ENCODE measurements around the gene SOHLH2. TPM values are rescaled to one million over a fixed set of nuclear protein-coding genes. Genes with fewer than 3 reads are reported as not detected.

Gene SOHLH2
- total RNA-seq, 4 donors from 2014 or later, result 2.4 TPM; not detected in 3

DNA sequence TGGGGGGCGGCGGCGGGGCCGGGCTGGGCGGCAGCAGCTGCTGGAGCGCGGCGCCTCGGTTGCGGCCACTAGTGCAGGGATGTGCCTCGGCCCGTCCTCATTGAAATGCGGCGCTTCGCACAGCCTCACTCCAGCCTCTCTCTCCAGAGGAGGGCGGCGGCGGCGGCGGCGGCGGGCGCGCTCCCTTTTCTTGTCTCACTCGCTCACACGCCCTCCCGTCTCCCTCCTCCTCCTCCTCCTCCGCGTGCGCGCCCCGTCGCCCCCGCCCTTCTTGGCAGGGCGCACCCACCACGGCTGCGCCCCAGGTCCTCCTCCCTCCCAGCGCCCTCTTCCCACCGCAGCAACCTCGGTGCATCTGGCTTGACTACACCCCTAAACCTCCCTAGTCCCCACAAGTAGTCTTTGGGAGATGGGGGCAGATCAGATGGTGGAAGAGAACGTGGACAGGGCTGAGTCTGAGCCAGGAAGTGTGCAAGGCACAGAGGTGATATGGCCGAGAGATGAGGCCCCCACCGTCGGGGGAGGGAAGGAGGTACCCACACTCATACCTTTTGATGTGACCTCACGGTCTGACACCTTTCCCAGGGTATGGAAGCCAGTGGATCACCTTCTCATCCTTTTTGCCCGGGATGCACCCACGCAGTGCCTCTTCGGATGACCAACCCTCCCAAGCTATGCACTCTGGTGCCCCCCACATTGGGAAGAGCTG lies 83.0 kb downstream of the SOHLH2 start, which contains the start of gene DCLK1:
TSS of gene DCLK1 (minus strand) at position 161 of the 709 bp plus-strand sequence.
- ATAC-seq, result peak; percentile 45 to 55
- no peaks in the 10 kb centered on the region for H3K9me3 ChIP-seq
- peak within 1 kb of the TSS; percentile 28 to 61 (median 38) for H3K27ac ChIP-seq
- peaks cover 0 to 10% (median 5%) of the 10 kb centered on the region in 3 donors for H3K27me3 ChIP-seq
- H3K36me3 ChIP-seq, result no peaks in the 10 kb centered on the region
- H3K4me3 ChIP-seq, result peak within 1 kb of the TSS; percentile 48 to 62 (median 52)
- DNase-seq, result peak; percentile 30 to 61
- peaks cover 0 to 4% of the 10 kb centered on the region in 2 donors for H3K4me1 ChIP-seq
- in situ Hi-C loops (cut with MboI; ENCODE audit: low sequenced_read_pairs in 4 of 4), result no loop called here
- intact Hi-C loops (cut with DNase I; ENCODE audit: low total_unique reads), result no loop called here
- TF ChIP-seq, protein P1, sequence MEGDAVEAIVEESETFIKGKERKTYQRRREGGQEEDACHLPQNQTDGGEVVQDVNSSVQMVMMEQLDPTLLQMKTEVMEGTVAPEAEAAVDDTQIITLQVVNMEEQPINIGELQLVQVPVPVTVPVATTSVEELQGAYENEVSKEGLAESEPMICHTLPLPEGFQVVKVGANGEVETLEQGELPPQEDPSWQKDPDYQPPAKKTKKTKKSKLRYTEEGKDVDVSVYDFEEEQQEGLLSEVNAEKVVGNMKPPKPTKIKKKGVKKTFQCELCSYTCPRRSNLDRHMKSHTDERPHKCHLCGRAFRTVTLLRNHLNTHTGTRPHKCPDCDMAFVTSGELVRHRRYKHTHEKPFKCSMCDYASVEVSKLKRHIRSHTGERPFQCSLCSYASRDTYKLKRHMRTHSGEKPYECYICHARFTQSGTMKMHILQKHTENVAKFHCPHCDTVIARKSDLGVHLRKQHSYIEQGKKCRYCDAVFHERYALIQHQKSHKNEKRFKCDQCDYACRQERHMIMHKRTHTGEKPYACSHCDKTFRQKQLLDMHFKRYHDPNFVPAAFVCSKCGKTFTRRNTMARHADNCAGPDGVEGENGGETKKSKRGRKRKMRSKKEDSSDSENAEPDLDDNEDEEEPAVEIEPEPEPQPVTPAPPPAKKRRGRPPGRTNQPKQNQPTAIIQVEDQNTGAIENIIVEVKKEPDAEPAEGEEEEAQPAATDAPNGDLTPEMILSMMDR (IDR thresholded peaks at IDR 0.05 in 4 of 5, conservative IDR thresholded peaks at IDR 0.05 in 1 of 5), result no peak
- peak in 1 of 2 donors; percentile 47 for TF ChIP-seq POLR2A (IDR thresholded peaks at IDR 0.05)

DNA sequence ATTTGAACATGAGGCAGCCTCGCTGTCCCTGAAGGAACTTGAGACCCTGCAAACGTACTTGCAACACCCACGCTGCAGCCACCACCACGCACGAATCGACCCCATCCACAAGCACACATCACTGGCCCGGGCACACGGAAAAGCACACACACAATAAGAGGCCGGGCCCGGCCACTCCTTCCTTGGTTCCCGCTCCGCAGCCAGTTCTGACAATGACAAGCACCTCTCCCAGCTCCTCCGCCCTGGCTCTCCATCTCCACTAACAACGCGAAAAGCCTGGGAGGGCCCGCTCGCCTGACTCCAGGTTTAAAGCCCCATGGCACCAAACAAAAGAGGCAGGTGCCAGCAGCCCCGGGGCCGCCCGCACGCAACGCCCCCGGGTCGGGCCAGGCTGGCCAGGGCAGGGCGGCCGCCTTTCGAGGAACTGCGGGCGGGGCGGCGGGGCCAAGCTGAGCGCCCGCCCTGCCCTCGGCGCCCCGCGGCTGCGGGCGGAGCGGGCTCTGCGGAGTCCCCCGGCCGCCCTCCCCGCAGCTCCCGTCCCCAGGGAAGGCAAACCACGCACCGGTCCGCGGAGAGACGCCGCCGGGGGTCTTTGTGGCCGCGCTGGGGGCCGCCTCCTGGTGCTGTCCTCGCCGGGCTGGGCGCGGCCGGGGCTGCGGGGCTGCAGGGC lies 83.7 kb downstream of the SOHLH2 start:
- no peaks in the 10 kb centered on the region for H3K9me3 ChIP-seq
- DNase-seq, result peak in 1 of 2 donors; percentile 15
- peak overlapping the region; percentile 48 to 62 (median 52) for H3K4me3 ChIP-seq
- H3K4me1 ChIP-seq, result peaks cover 0 to 4% of the 10 kb centered on the region in 2 donors
- ATAC-seq, result peak; percentile 17 to 32
- peak overlapping the region in 1 of 4 donors; percentile 48 for H3K27ac ChIP-seq
- peaks cover 0 to 10% (median 5%) of the 10 kb centered on the region in 3 donors for H3K27me3 ChIP-seq
- in situ Hi-C loops (cut with MboI; ENCODE audit: low sequenced_read_pairs in 4 of 4), result no loop called here
- intact Hi-C loops (cut with DNase I; ENCODE audit: low total_unique reads), result no loop called here
- H3K36me3 ChIP-seq, result no peaks in the 10 kb centered on the region
- TF ChIP-seq, protein P1 (IDR thresholded peaks at IDR 0.05 in 4 of 5, conservative IDR thresholded peaks at IDR 0.05 in 1 of 5), result no peak
- TF ChIP-seq POLR2A (IDR thresholded peaks at IDR 0.05), result no peak

DNA sequence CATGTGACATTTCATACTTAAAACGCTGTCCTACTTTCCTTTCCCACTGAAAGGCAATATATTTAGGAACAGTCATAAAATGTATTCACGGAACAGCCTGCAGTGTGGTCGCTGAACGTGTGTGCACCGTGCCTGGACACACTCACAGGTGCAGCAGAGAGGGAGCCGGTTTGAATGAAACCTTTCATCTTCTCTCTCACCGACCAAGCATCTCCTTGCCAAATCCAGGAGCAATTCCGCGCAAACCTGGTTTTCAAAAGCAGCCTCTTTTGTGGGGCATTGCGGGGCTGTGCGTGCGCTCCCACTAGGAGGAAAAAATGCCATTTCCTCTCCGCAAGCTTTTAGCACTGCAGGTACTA lies 84.2 kb downstream of the SOHLH2 start:
- TF ChIP-seq, protein P1 (IDR thresholded peaks at IDR 0.05 in 4 of 5, conservative IDR thresholded peaks at IDR 0.05 in 1 of 5), result no peak
- no peak for TF ChIP-seq POLR2A (IDR thresholded peaks at IDR 0.05)
- in situ Hi-C loops (cut with MboI; ENCODE audit: low sequenced_read_pairs in 4 of 4) (no loop called here), intact Hi-C loops (cut with DNase I; ENCODE audit: low total_unique reads) (no loop called here)
- peak overlapping the region; percentile 48 to 62 (median 52) for H3K4me3 ChIP-seq
- no peak overlapping the region for H3K27ac ChIP-seq
- H3K36me3 ChIP-seq, result no peaks in the 10 kb centered on the region
- H3K27me3 ChIP-seq, result peaks cover 0 to 10% (median 5%) of the 10 kb centered on the region in 3 donors
- no peak for ATAC-seq
- peaks cover 0 to 4% of the 10 kb centered on the region in 2 donors for H3K4me1 ChIP-seq
- H3K9me3 ChIP-seq, result no peaks in the 10 kb centered on the region
- no peak for DNase-seq

DNA sequence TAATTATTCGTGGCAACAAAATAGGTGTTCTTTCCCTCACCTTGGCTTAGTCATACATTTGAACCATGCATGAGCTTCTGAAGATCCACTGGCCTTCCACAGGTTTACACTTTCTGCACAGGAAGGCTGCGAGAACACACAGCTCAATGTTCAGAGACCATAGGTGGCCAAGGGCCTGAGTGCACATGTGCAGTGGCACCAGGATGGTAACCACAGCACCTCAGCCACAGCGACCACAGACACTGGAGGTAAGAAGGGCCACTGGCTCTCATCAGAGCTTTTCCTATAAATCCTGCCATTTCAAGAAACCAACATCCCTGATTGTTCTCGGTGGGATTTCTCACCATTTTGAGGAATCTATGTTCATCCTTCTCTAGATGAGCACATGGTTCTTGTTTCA lies 84.8 kb downstream of the SOHLH2 start:
- Histone ChIP-seq H3K36me3 (no peaks in the 10 kb centered on the region), H3K4me3 (peak overlapping the region in 1 of 4 donors; percentile 56), H3K9me3 (no peaks in the 10 kb centered on the region), H3K27ac (no peak overlapping the region), H3K27me3 (peaks cover 0 to 10% (median 5%) of the 10 kb centered on the region in 3 donors), H3K4me1 (peaks cover 0 to 4% of the 10 kb centered on the region in 2 donors)
- ATAC-seq (no peak), DNase-seq (no peak)
- in situ Hi-C loops (cut with MboI; ENCODE audit: low sequenced_read_pairs in 4 of 4), result no loop called here
- TF ChIP-seq, protein P1 (IDR thresholded peaks at IDR 0.05 in 4 of 5, conservative IDR thresholded peaks at IDR 0.05 in 1 of 5), result no peak
- TF ChIP-seq POLR2A (IDR thresholded peaks at IDR 0.05), result no peak
- intact Hi-C loops (cut with DNase I; ENCODE audit: low total_unique reads), result no loop called here
